Central memory CD8-positive, alpha-beta T cell (primary cell): ENCODE data around the gene GSTM1.

ENCODE experiments used
- ATAC-seq: fragments of 150-1000 bp; cut with Tn5 transposase; replicated peaks from 2 replicates; pipeline ENCODE4 v1.10.0; 2022; ENCODE audit warnings: mild to moderate bottlenecking, moderate FRiP score, moderate number of reproducible peaks; ENCODE audit not compliant: poor library complexity, severe bottlenecking; ENCODE audit errors: extremely low read depth
- DNase-seq, 2 donors: peaks; one replicate each; pipeline ENCODE4 v3.0.0; 2021; ENCODE audit warnings: low spot score in 2 of 2
- H3K27ac Mint-ChIP-seq: one replicate; pipeline ENCODE4 v1.8.0; 2022; ENCODE audit warnings: low read depth, mild to moderate bottlenecking, moderate library complexity, mixed read lengths
- H3K27me3 Mint-ChIP-seq: one replicate; pipeline ENCODE4 v1.8.0; 2022; ENCODE audit warnings: mixed read lengths
- H3K36me3 Mint-ChIP-seq: one replicate; pipeline ENCODE4 v1.8.0; 2022; ENCODE audit warnings: mild to moderate bottlenecking, moderate library complexity, mixed read lengths; ENCODE audit not compliant: insufficient read depth
- H3K4me1 Mint-ChIP-seq: one replicate; pipeline ENCODE4 v1.8.0; 2022; ENCODE audit warnings: mixed read lengths
- H3K4me3 Mint-ChIP-seq: one replicate; pipeline ENCODE4 v1.8.0; 2022; ENCODE audit warnings: mild to moderate bottlenecking, moderate library complexity, mixed read lengths
- H3K9me3 Mint-ChIP-seq: one replicate; pipeline ENCODE4 v1.8.0; 2022; ENCODE audit warnings: mixed read lengths

GSTM1 gene

GRCh38 chr1:109712321-109712864, 24.8 kb downstream of the GSTM1 start:
- H3K36me3 Mint-ChIP-seq, result no peaks in the 10 kb centered on the region
- no peak overlapping the region for H3K27ac Mint-ChIP-seq
- no peak for DNase-seq
- no peak overlapping the region for H3K4me3 Mint-ChIP-seq
- H3K27me3 Mint-ChIP-seq, result peaks cover 36% of the 10 kb centered on the region
- no peaks in the 10 kb centered on the region for H3K4me1 Mint-ChIP-seq
- ATAC-seq, result no peak
- H3K9me3 Mint-ChIP-seq, result no peaks in the 10 kb centered on the region

- DNase-seq (no peak), ATAC-seq (no peak)
- no peaks in the 10 kb centered on the region for H3K4me1 Mint-ChIP-seq
- peaks cover 25% of the 10 kb centered on the region for H3K27me3 Mint-ChIP-seq
- H3K9me3 Mint-ChIP-seq, result no peaks in the 10 kb centered on the region
- H3K27ac Mint-ChIP-seq, result no peak overlapping the region
- H3K4me3 Mint-ChIP-seq, result no peak overlapping the region
- H3K36me3 Mint-ChIP-seq, result no peaks in the 10 kb centered on the region
Measured at GRCh38 chr1:109713636-109714035, 26.0 kb downstream of the GSTM1 start.

- no peak for DNase-seq
- Mint-ChIP-seq H3K27ac (no peak overlapping the region), H3K4me1 (no peaks in the 10 kb centered on the region), H3K36me3 (no peaks in the 10 kb centered on the region), H3K4me3 (no peak overlapping the region), H3K9me3 (no peaks in the 10 kb centered on the region), H3K27me3 (peaks cover 25% of the 10 kb centered on the region)
- ATAC-seq, result no peak
Measured at GRCh38 chr1:109714661-109715372, 27.2 kb downstream of the GSTM1 start.

- Mint-ChIP-seq H3K4me1 (no peaks in the 10 kb centered on the region), H3K9me3 (no peaks in the 10 kb centered on the region), H3K36me3 (no peaks in the 10 kb centered on the region), H3K27me3 (peaks cover 25% of the 10 kb centered on the region), H3K4me3 (no peak overlapping the region), H3K27ac (no peak overlapping the region)
- no peak for DNase-seq
- ATAC-seq, result no peak
Measured at GRCh38 chr1:109716121-109716520, 28.5 kb downstream of the GSTM1 start.

- peaks cover 25% of the 10 kb centered on the region for H3K27me3 Mint-ChIP-seq
- ATAC-seq (no peak), DNase-seq (no peak)
- no peaks in the 10 kb centered on the region for H3K4me1 Mint-ChIP-seq
- no peak overlapping the region for H3K27ac Mint-ChIP-seq
- no peaks in the 10 kb centered on the region for H3K9me3 Mint-ChIP-seq
- no peak overlapping the region for H3K4me3 Mint-ChIP-seq
- H3K36me3 Mint-ChIP-seq, result no peaks in the 10 kb centered on the region
Measured at GRCh38 chr1:109716570-109717090, 29.0 kb downstream of the GSTM1 start.

GRCh38 chr1:109717729-109718128, 30.1 kb downstream of the GSTM1 start:
- Mint-ChIP-seq H3K27me3 (peaks cover 25% of the 10 kb centered on the region), H3K36me3 (no peaks in the 10 kb centered on the region), H3K4me1 (no peaks in the 10 kb centered on the region), H3K9me3 (no peaks in the 10 kb centered on the region), H3K27ac (no peak overlapping the region), H3K4me3 (no peak overlapping the region)
- DNase-seq (no peak), ATAC-seq (no peak)

- no peak overlapping the region for H3K4me3 Mint-ChIP-seq
- ATAC-seq (no peak), DNase-seq (no peak)
- H3K4me1 Mint-ChIP-seq, result no peaks in the 10 kb centered on the region
- H3K36me3 Mint-ChIP-seq, result no peaks in the 10 kb centered on the region
- H3K27me3 Mint-ChIP-seq, result peaks cover 19% of the 10 kb centered on the region
- H3K27ac Mint-ChIP-seq, result no peak overlapping the region
- H3K9me3 Mint-ChIP-seq, result no peaks in the 10 kb centered on the region
Measured at GRCh38 chr1:109718495-109718894, 30.9 kb downstream of the GSTM1 start.

GRCh38 chr1:109719337-109719837, 31.8 kb downstream of the GSTM1 start:
- Mint-ChIP-seq H3K4me1 (no peaks in the 10 kb centered on the region), H3K36me3 (no peaks in the 10 kb centered on the region), H3K9me3 (no peaks in the 10 kb centered on the region), H3K4me3 (no peak overlapping the region), H3K27me3 (peaks cover 10% of the 10 kb centered on the region), H3K27ac (no peak overlapping the region)
- no peak for ATAC-seq
- no peak for DNase-seq

- DNase-seq, result no peak
- H3K36me3 Mint-ChIP-seq, result no peaks in the 10 kb centered on the region
- ATAC-seq, result no peak
- no peaks in the 10 kb centered on the region for H3K4me1 Mint-ChIP-seq
- no peak overlapping the region for H3K27ac Mint-ChIP-seq
- no peaks in the 10 kb centered on the region for H3K27me3 Mint-ChIP-seq
- no peaks in the 10 kb centered on the region for H3K9me3 Mint-ChIP-seq
- no peak overlapping the region for H3K4me3 Mint-ChIP-seq
Measured at GRCh38 chr1:109721042-109721441, 33.4 kb downstream of the GSTM1 start.

- H3K4me3 Mint-ChIP-seq, result no peak overlapping the region
- H3K4me1 Mint-ChIP-seq, result no peaks in the 10 kb centered on the region
- H3K9me3 Mint-ChIP-seq, result no peaks in the 10 kb centered on the region
- no peak overlapping the region for H3K27ac Mint-ChIP-seq
- no peaks in the 10 kb centered on the region for H3K27me3 Mint-ChIP-seq
- no peak for DNase-seq
- ATAC-seq, result no peak
- H3K36me3 Mint-ChIP-seq, result peaks cover 1% of the 10 kb centered on the region
Measured at GRCh38 chr1:109721971-109722370, 34.4 kb downstream of the GSTM1 start.

GRCh38 chr1:109722908-109723691, 35.5 kb downstream of the GSTM1 start:
- H3K9me3 Mint-ChIP-seq, result no peaks in the 10 kb centered on the region
- ATAC-seq (no peak), DNase-seq (no peak)
- H3K27ac Mint-ChIP-seq, result no peak overlapping the region
- H3K36me3 Mint-ChIP-seq, result peaks cover 1% of the 10 kb centered on the region
- no peak overlapping the region for H3K4me3 Mint-ChIP-seq
- no peaks in the 10 kb centered on the region for H3K27me3 Mint-ChIP-seq
- no peaks in the 10 kb centered on the region for H3K4me1 Mint-ChIP-seq

GRCh38 chr1:109724933-109725332, 37.3 kb downstream of the GSTM1 start:
- ATAC-seq (no peak), DNase-seq (no peak)
- H3K27me3 Mint-ChIP-seq, result no peaks in the 10 kb centered on the region
- no peaks in the 10 kb centered on the region for H3K4me1 Mint-ChIP-seq
- H3K27ac Mint-ChIP-seq, result no peak overlapping the region
- no peaks in the 10 kb centered on the region for H3K9me3 Mint-ChIP-seq
- H3K36me3 Mint-ChIP-seq, result peaks cover 1% of the 10 kb centered on the region
- H3K4me3 Mint-ChIP-seq, result no peak overlapping the region
